Panc1 (cell line): ENCODE results near the gene KIF12.

Source experiments
- POLR2AphosphoS5 ChIP-seq: IDR thresholded peaks from 2 replicates; pipeline ENCODE4 v1.6.1; 2012; ENCODE audit warnings: mild to moderate bottlenecking, low read depth, low read length, moderate library complexity
- TCF7L2 ChIP-seq: IDR thresholded peaks from 2 replicates; pipeline ENCODE4 v1.6.1; 2011; ENCODE audit warnings: mild to moderate bottlenecking, low read depth, low read length, inconsistent platforms
- TF ChIP-seq, protein P1 (sequence below): fragments of 450-650 bp; IDR thresholded peaks from 2 replicates; pipeline ENCODE4 v1.5.1; 2017; ENCODE audit warnings: mild to moderate bottlenecking
- TF ChIP-seq, protein P2 (sequence below), 2 experiments: IDR thresholded peaks; 2 replicates each; pipeline ENCODE4 v1.6.1; 2011 to 2012; ENCODE audit warnings: low read depth in 2 of 2, control low read depth in 1 of 2, low read length in 1 of 2, mild to moderate bottlenecking in 1 of 2, moderate library complexity in 1 of 2; ENCODE audit not compliant: insufficient read depth in 1 of 2

DNA sequence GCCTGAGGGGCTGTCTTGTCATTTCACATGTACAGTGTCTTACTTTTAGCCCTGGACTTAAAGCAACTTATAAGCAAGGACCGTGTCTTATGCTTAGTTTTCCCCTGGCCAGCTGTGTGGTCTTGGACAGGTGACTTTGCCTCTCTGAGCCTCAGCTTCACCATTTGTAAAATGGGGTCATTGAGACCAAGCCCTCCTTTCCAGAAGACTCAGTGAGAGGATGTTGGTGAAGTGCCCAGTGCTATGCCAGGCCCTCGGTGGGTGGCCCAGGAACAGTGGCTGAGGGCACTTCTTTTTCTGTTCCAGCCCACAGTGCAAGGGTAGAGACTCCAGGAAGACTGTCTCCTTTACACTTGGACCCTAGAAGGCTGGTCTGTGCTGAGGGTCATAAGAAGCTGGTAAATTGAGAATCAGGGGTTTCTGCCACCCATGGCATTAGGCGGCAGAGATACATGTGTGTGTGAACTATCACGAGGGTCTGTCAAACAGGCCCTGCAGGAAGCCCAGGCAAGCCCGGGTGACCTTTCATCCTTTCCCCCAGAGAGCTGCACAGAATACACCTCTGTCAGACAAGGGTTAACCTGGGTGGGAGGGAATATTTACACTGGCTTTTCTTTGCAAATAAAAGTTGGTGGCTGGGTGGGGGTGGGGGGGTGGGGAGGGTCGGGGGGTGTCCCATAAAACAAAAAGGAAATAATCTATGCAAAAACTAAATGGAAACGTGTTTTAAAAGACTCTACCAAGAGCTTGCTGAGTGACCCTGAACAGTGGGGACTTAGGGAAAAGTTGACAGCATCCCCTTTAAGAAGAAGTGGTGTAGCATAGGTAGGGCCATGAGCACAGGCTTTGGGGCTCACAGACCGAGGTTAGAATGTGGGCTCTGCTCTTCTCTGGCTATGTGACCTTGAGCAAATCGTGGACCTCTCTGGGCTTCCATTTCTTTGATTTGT is 20.4 kb upstream of the KIF12 start:
- TF ChIP-seq, protein P1, sequence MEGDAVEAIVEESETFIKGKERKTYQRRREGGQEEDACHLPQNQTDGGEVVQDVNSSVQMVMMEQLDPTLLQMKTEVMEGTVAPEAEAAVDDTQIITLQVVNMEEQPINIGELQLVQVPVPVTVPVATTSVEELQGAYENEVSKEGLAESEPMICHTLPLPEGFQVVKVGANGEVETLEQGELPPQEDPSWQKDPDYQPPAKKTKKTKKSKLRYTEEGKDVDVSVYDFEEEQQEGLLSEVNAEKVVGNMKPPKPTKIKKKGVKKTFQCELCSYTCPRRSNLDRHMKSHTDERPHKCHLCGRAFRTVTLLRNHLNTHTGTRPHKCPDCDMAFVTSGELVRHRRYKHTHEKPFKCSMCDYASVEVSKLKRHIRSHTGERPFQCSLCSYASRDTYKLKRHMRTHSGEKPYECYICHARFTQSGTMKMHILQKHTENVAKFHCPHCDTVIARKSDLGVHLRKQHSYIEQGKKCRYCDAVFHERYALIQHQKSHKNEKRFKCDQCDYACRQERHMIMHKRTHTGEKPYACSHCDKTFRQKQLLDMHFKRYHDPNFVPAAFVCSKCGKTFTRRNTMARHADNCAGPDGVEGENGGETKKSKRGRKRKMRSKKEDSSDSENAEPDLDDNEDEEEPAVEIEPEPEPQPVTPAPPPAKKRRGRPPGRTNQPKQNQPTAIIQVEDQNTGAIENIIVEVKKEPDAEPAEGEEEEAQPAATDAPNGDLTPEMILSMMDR = no peak
- TF ChIP-seq TCF7L2 = no peak
- TF ChIP-seq POLR2AphosphoS5 = no peak
- TF ChIP-seq, protein P2, sequence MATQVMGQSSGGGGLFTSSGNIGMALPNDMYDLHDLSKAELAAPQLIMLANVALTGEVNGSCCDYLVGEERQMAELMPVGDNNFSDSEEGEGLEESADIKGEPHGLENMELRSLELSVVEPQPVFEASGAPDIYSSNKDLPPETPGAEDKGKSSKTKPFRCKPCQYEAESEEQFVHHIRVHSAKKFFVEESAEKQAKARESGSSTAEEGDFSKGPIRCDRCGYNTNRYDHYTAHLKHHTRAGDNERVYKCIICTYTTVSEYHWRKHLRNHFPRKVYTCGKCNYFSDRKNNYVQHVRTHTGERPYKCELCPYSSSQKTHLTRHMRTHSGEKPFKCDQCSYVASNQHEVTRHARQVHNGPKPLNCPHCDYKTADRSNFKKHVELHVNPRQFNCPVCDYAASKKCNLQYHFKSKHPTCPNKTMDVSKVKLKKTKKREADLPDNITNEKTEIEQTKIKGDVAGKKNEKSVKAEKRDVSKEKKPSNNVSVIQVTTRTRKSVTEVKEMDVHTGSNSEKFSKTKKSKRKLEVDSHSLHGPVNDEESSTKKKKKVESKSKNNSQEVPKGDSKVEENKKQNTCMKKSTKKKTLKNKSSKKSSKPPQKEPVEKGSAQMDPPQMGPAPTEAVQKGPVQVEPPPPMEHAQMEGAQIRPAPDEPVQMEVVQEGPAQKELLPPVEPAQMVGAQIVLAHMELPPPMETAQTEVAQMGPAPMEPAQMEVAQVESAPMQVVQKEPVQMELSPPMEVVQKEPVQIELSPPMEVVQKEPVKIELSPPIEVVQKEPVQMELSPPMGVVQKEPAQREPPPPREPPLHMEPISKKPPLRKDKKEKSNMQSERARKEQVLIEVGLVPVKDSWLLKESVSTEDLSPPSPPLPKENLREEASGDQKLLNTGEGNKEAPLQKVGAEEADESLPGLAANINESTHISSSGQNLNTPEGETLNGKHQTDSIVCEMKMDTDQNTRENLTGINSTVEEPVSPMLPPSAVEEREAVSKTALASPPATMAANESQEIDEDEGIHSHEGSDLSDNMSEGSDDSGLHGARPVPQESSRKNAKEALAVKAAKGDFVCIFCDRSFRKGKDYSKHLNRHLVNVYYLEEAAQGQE (IDR thresholded peaks at IDR 0.05; ENCODE audit: insufficient read depth in 1 of 2, low read depth in 2 of 2, low read length in 1 of 2) = no peak
